Subcutaneous abdominal adipose tissue (tissue), 5 donors: ENCODE data around the gene SEC14L1.

ENCODE experiments used
- H3K27ac ChIP-seq: one replicate; pipeline ENCODE4 v1.7.0; 2013; ENCODE audit warnings: low read depth, mild to moderate bottlenecking, inconsistent platforms, low read length, moderate library complexity
- H3K27me3 ChIP-seq, 5 donors: one replicate each; pipeline ENCODE4 v1.7.0; 2013; ENCODE audit warnings: low read length in 5 of 5, inconsistent platforms in 1 of 5; ENCODE audit not compliant: control insufficient read depth in 5 of 5, insufficient read depth in 4 of 5
- H3K36me3 ChIP-seq, 5 donors: one replicate each; pipeline ENCODE4 v1.7.0; 2013; ENCODE audit warnings: low read length in 5 of 5; ENCODE audit not compliant: control insufficient read depth in 5 of 5, insufficient read depth in 5 of 5
- H3K4me1 ChIP-seq, 5 donors: one replicate each; pipeline ENCODE4 v1.7.0; 2013; ENCODE audit warnings: low read length in 5 of 5, mild to moderate bottlenecking in 3 of 5, moderate library complexity in 1 of 5; ENCODE audit not compliant: control insufficient read depth in 5 of 5, insufficient read depth in 5 of 5
- H3K4me3 ChIP-seq, 5 donors: one replicate each; pipeline ENCODE4 v1.7.0; 2013; ENCODE audit warnings: low read length in 5 of 5, low read depth in 1 of 5
- H3K9ac ChIP-seq, 5 donors: one replicate each; pipeline ENCODE4 v1.7.0; 2013; ENCODE audit warnings: low read length in 5 of 5, mild to moderate bottlenecking in 4 of 5, moderate library complexity in 3 of 5
- H3K9me3 ChIP-seq, 5 donors: one replicate each; pipeline ENCODE4 v1.7.0; 2013; ENCODE audit warnings: low read length in 5 of 5; ENCODE audit not compliant: control insufficient read depth in 5 of 5
- donor health status: healthy.
- donor health status: healthy.
- donor health status: healthy.
- donor health status: healthy.
- donor health status: healthy.

SEC14L1 gene

DNA sequence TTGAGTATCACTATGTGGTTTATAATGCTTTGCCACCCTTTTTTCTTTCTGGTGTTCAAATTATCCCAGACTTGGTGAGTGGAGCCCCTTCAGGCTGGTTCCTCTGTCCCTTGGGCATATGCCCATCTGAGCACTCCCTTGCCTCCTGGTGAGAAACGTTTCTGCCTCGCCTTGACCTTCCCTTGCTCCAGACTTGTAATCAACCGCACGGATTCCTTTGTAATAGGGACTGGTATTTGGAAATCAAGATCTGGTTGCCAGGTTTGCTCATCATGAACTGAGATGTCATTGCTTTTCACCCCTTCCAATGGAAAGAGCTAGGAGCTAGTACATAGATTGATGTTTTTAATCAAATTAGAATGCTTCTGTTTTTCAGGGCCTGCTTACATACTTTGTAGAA, 43.7 kb downstream of the SEC14L1 start:
- Histone ChIP-seq H3K27ac (peak overlapping the region; percentile 5), H3K9me3 (no peaks in the 10 kb centered on the region), H3K9ac (no peak overlapping the region), H3K4me1 (peaks cover 7 to 87% (median 22%) of the 10 kb centered on the region in 5 donors), H3K4me3 (no peak overlapping the region), H3K36me3 (peaks cover 0 to 6% (median 4%) of the 10 kb centered on the region in 5 donors), H3K27me3 (no peaks in the 10 kb centered on the region)

- Histone ChIP-seq H3K4me1 (peaks cover 7 to 86% (median 22%) of the 10 kb centered on the region in 5 donors), H3K36me3 (peaks cover 0 to 6% (median 4%) of the 10 kb centered on the region in 5 donors), H3K27me3 (no peaks in the 10 kb centered on the region), H3K9ac (no peak overlapping the region), H3K9me3 (no peaks in the 10 kb centered on the region), H3K4me3 (no peak overlapping the region), H3K27ac (peak overlapping the region; percentile 5)
Observed at GRCh38 chr17:77185137-77185536, 44.4 kb downstream of the SEC14L1 start.

DNA sequence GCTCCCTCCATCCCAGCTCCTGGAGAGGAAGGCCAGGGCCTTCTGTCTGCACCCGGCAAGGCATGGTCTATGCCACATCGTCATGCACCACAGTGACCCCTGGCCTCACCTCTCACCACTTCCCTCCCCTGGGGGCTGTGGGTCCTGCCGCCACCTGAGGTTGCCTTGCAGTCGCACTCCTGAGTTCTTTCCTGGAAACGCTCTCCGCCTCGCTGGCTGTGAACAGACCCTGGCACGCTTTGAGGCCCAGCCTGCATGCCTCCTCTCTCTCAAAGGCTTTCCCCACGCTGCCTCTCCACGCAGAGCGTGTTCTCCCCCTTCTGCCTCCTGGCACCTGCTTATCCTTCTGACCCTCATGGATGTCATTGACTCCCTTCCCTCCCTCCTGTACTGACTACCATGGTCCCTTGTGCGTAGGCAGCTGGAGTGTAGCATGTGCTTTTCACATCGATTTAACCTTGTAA, 45.4 kb downstream of the SEC14L1 start:
- H3K27ac ChIP-seq = no peak overlapping the region
- H3K9me3 ChIP-seq = no peaks in the 10 kb centered on the region
- H3K27me3 ChIP-seq = no peaks in the 10 kb centered on the region
- no peak overlapping the region for H3K4me3 ChIP-seq
- peaks cover 0 to 10% (median 7%) of the 10 kb centered on the region in 5 donors for H3K36me3 ChIP-seq
- peaks cover 7 to 83% (median 22%) of the 10 kb centered on the region in 5 donors for H3K4me1 ChIP-seq
- peak overlapping the region in 1 of 5 donors; percentile 48 for H3K9ac ChIP-seq

- peaks cover 5 to 30% (median 29%) of the 10 kb centered on the region in 5 donors for H3K36me3 ChIP-seq
- no peak overlapping the region for H3K27ac ChIP-seq
- H3K9ac ChIP-seq = no peak overlapping the region
- H3K9me3 ChIP-seq = no peaks in the 10 kb centered on the region
- H3K4me3 ChIP-seq = no peak overlapping the region
- peaks cover 5 to 64% (median 18%) of the 10 kb centered on the region in 5 donors for H3K4me1 ChIP-seq
- H3K27me3 ChIP-seq = no peaks in the 10 kb centered on the region
Observed at GRCh38 chr17:77188084-77189066, 47.6 kb downstream of the SEC14L1 start.

DNA sequence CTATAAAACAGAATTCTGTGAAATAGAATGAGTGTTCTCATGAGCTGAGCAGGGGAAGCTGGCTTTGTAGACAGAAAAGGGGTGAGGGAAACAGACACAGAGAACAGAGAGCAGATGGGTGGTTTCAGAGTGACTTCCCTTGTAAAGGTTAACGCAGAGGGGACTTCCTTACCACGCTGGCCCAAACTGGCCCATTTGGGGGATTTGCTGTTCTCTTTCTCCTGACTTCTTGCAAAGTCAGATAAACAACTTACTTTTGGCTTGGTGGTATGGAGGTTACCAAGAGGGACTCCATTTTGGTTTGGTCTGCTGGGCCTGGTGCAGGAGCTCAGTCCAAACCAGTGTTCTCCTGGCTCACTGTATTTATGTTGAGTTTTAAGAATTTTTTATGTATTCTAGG, 48.4 kb downstream of the SEC14L1 start:
- no peak overlapping the region for H3K27ac ChIP-seq
- H3K36me3 ChIP-seq = peaks cover 5 to 37% (median 36%) of the 10 kb centered on the region in 5 donors
- H3K9me3 ChIP-seq = no peaks in the 10 kb centered on the region
- no peaks in the 10 kb centered on the region for H3K27me3 ChIP-seq
- H3K4me1 ChIP-seq = peaks cover 5 to 58% (median 18%) of the 10 kb centered on the region in 5 donors
- H3K9ac ChIP-seq = no peak overlapping the region
- no peak overlapping the region for H3K4me3 ChIP-seq

GRCh38 chr17:77190576-77190975, 49.8 kb downstream of the SEC14L1 start:
- H3K4me3 ChIP-seq = no peak overlapping the region
- H3K36me3 ChIP-seq = peaks cover 5 to 51% (median 46%) of the 10 kb centered on the region in 5 donors
- H3K4me1 ChIP-seq = peaks cover 0 to 43% (median 5%) of the 10 kb centered on the region in 5 donors
- H3K27me3 ChIP-seq = no peaks in the 10 kb centered on the region
- H3K27ac ChIP-seq = no peak overlapping the region
- H3K9me3 ChIP-seq = no peaks in the 10 kb centered on the region
- no peak overlapping the region for H3K9ac ChIP-seq

DNA sequence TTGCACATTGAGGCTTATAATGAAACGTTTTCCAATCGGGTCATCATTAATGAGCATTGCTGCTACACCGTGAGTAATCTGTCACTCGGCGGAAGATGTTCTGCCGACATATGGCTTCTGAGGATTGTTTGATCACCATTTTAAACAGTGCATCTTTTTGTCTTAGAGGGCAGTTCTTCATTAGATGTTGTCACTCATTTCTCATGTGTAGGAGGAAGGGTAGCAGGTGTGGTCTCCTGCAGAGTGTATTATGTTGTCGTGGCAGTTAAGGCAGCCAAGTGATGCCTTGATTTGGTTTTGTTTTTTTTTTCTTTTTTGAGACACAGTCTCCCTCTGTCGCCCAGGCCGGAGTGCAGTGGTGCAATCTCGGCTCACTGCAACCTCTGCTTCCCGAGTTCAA, 50.5 kb downstream of the SEC14L1 start:
- no peak overlapping the region for H3K27ac ChIP-seq
- H3K4me1 ChIP-seq = peaks cover 0 to 37% (median under 1%) of the 10 kb centered on the region in 5 donors
- H3K9ac ChIP-seq = no peak overlapping the region

DNA sequence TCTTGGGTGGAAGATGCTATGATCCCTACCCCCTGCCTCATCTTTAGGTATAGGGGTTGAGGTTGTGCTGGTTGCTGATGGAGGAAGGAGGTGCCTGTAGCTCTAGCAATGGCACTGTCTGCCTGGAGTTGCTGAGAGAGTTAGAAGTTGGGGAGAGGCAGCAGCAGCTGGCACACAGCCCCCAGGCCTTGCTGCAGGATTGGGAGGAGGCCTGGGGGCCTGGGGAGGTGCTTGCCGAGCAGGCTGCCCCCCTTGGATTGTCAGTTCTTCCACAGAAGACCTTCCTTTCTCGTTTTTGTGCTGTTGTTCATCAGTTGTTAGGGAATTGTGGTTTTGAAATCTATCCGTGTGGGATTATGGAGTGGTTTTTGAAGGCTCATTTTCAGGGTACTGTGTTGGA, 52.9 kb downstream of the SEC14L1 start:
- H3K4me3 ChIP-seq = no peak overlapping the region
- H3K9ac ChIP-seq = no peak overlapping the region
- no peak overlapping the region for H3K27ac ChIP-seq
- H3K27me3 ChIP-seq = no peaks in the 10 kb centered on the region
- no peaks in the 10 kb centered on the region for H3K9me3 ChIP-seq
- H3K36me3 ChIP-seq = peaks cover 16 to 71% (median 61%) of the 10 kb centered on the region in 5 donors
- H3K4me1 ChIP-seq = peaks cover 0 to 15% (median 0%) of the 10 kb centered on the region in 5 donors

More for the DNA sequence above, 50.5 kb downstream of the SEC14L1 start:
- H3K9me3 ChIP-seq = no peaks in the 10 kb centered on the region
- H3K27me3 ChIP-seq = no peaks in the 10 kb centered on the region
- H3K4me3 ChIP-seq = no peak overlapping the region
- H3K36me3 ChIP-seq = peaks cover 9 to 55% (median 50%) of the 10 kb centered on the region in 5 donors

- no peak overlapping the region for H3K27ac ChIP-seq
- peaks cover 0 to 10% (median 0%) of the 10 kb centered on the region in 5 donors for H3K4me1 ChIP-seq
- no peak overlapping the region for H3K4me3 ChIP-seq
- H3K27me3 ChIP-seq = no peaks in the 10 kb centered on the region
- H3K9ac ChIP-seq = no peak overlapping the region
- peaks cover 16 to 75% (median 62%) of the 10 kb centered on the region in 5 donors for H3K36me3 ChIP-seq
- no peaks in the 10 kb centered on the region for H3K9me3 ChIP-seq
Observed at GRCh38 chr17:77194179-77194578, 53.4 kb downstream of the SEC14L1 start.

GRCh38 chr17:77196251-77196650, 55.5 kb downstream of the SEC14L1 start:
- no peaks in the 10 kb centered on the region for H3K9me3 ChIP-seq
- H3K27ac ChIP-seq = no peak overlapping the region
- no peaks in the 10 kb centered on the region for H3K27me3 ChIP-seq
- H3K4me1 ChIP-seq = peaks cover 0 to 5% (median 0%) of the 10 kb centered on the region in 5 donors
- H3K4me3 ChIP-seq = no peak overlapping the region
- no peak overlapping the region for H3K9ac ChIP-seq
- peaks cover 16 to 91% (median 72%) of the 10 kb centered on the region in 5 donors for H3K36me3 ChIP-seq
